HEK293T (cell line): Measurements from ENCODE around the gene UGT1A4.

ENCODE experiments used
- ARNT ChIP-seq: fragments of 450-650 bp; IDR thresholded peaks from 2 replicates; pipeline ENCODE4 v1.6.1; 2017; ENCODE audit warnings: mild to moderate bottlenecking
- BHLHE40 ChIP-seq: fragments of 450-650 bp; IDR thresholded peaks from 2 replicates; pipeline ENCODE4 v1.6.1; 2016; ENCODE audit warnings: mild to moderate bottlenecking, moderate library complexity, borderline replicate concordance
- ELF4 ChIP-seq: fragments of 450-650 bp; IDR thresholded peaks from 2 replicates; pipeline ENCODE4 v1.6.1; 2017; ENCODE audit warnings: antibody characterized with exemption
- FOXA1 ChIP-seq: fragments of 450-650 bp; IDR thresholded peaks from 2 replicates; pipeline ENCODE4 v1.6.1; 2016; ENCODE audit warnings: mild to moderate bottlenecking
- FOXM1 ChIP-seq: fragments of 450-650 bp; IDR thresholded peaks from 2 replicates; pipeline ENCODE4 v1.6.1; 2017; ENCODE audit warnings: mild to moderate bottlenecking, borderline replicate concordance
- HDGF ChIP-seq: fragments of 450-650 bp; IDR thresholded peaks from 2 replicates; pipeline ENCODE4 v1.6.1; 2017; ENCODE audit warnings: antibody characterized with exemption, borderline replicate concordance
- L3MBTL2 ChIP-seq: fragments of 450-650 bp; conservative IDR thresholded peaks from 2 replicates; pipeline ENCODE4 v1.6.1; 2016; ENCODE audit warnings: mild to moderate bottlenecking
- SP1 ChIP-seq: fragments of 450-650 bp; IDR thresholded peaks from 2 replicates; pipeline ENCODE4 v1.6.1; 2017
- SUZ12 ChIP-seq: fragments of 450-650 bp; IDR thresholded peaks from 2 replicates; pipeline ENCODE4 v1.6.1; 2016; ENCODE audit warnings: mild to moderate bottlenecking
- ZNF384 ChIP-seq: fragments of 450-650 bp; IDR thresholded peaks from 2 replicates; pipeline ENCODE4 v1.6.1; 2016

- no peak for TF ChIP-seq ARNT
- TF ChIP-seq BHLHE40 = no peak
- TF ChIP-seq ELF4 = no peak
- TF ChIP-seq HDGF = no peak
- TF ChIP-seq SUZ12 = no peak
- TF ChIP-seq ZNF384 = no peak
- no peak for TF ChIP-seq FOXA1
- TF ChIP-seq SP1 = no peak
- TF ChIP-seq FOXM1 = no peak
- TF ChIP-seq L3MBTL2 = no peak
These were observed 75.7 kb downstream of the UGT1A4 start for GRCh38 chr2:233794128-233794658.
